Fibroblast of lung (primary cell): ENCODE results near the gene EBF3. TPM values are rescaled to one million over a fixed set of nuclear protein-coding genes. Genes with fewer than 3 reads are reported as not detected.

ENCODE experiments used
- DNase-seq, 2 donors: peaks; one replicate each; pipeline versions ENCODE4 v3.0.0 to v3.0.0-alpha.2; 2010; ENCODE audit warnings: low read depth in 2 of 2
- H2AFZ ChIP-seq: 2 replicates; pipeline ENCODE4 v1.5.1; 2012; ENCODE audit warnings: low read length, control low read depth, inconsistent platforms
- H3K27ac ChIP-seq: 2 replicates; pipeline ENCODE4 v1.5.1; 2011; ENCODE audit warnings: low read length, control low read depth; ENCODE audit not compliant: insufficient read depth
- H3K27me3 ChIP-seq: 2 replicates; pipeline ENCODE4 v1.5.1; 2011; ENCODE audit warnings: mild to moderate bottlenecking, low read length; ENCODE audit not compliant: control insufficient read depth, insufficient read depth
- H3K36me3 ChIP-seq: 2 replicates; pipeline ENCODE4 v1.5.1; 2011; ENCODE audit warnings: low read length; ENCODE audit not compliant: control insufficient read depth, insufficient read depth
- H3K4me1 ChIP-seq: 2 replicates; pipeline ENCODE4 v1.5.1; 2011; ENCODE audit warnings: low read length; ENCODE audit not compliant: control insufficient read depth, insufficient read depth; ENCODE audit errors: extremely low read depth
- H3K4me2 ChIP-seq: 2 replicates; pipeline ENCODE4 v1.5.1; 2011; ENCODE audit warnings: low read length, control low read depth; ENCODE audit not compliant: insufficient read depth; ENCODE audit errors: extremely low read depth
- H3K4me3 ChIP-seq, 4 experiments: fragments of 200-600 bp in 1 of 4; sonication (generic) in 1 of 4; replicated peaks in 1 of 4; 2 replicates each; pipeline ENCODE4 v1.5.1; 2011 to 2016; ENCODE audit warnings: low read length in 4 of 4, low read depth in 3 of 4, mild to moderate bottlenecking in 3 of 4, control low read depth in 2 of 4, inconsistent platforms in 1 of 4, mixed read lengths in 1 of 4; ENCODE audit not compliant: insufficient read depth in 1 of 4; ENCODE audit errors: control extremely low read depth in 1 of 4
- H3K79me2 ChIP-seq: 2 replicates; pipeline ENCODE4 v1.5.1; 2012; ENCODE audit warnings: mild to moderate bottlenecking, low read length, inconsistent platforms; ENCODE audit not compliant: control insufficient read depth, insufficient read depth
- H3K9ac ChIP-seq: 2 replicates; pipeline ENCODE4 v1.5.1; 2011; ENCODE audit warnings: mild to moderate bottlenecking, low read length, control low read depth; ENCODE audit not compliant: insufficient read depth
- H3K9me3 ChIP-seq: 2 replicates; pipeline ENCODE4 v1.5.1; 2012; ENCODE audit warnings: low read depth, low read length; ENCODE audit not compliant: control insufficient read depth, insufficient read depth
- H4K20me1 ChIP-seq: 2 replicates; pipeline ENCODE4 v1.5.1; 2011; ENCODE audit warnings: low read length; ENCODE audit not compliant: control insufficient read depth, insufficient read depth; ENCODE audit errors: extremely low read depth
- EZH2 ChIP-seq: IDR thresholded peaks from 2 replicates; pipeline ENCODE4 v1.5.1; 2012; ENCODE audit warnings: low read length, control low read depth, mild to moderate bottlenecking; ENCODE audit errors: missing control alignments
- polyA plus RNA-seq, 2 donors: library from polyadenylated mRNA; depleted of rRNA in 1 of 2; stranded (reverse) in 1 of 2; unstranded in 1 of 2; fragments of >200 nt; gene quantifications; 2 replicates each; pipeline ENCODE4 v1.2.1, GENCODE V29; 2011 to 2012; ENCODE audit warnings: missing spikeins in 1 of 2
- total RNA-seq: library from RNA; depleted of rRNA; stranded (reverse); fragments of >200 nt; gene quantifications from 2 replicates; pipeline ENCODE4 v1.2.1, GENCODE V29; 2014
- TF ChIP-seq, protein P1 (sequence below), 2 donors: IDR thresholded peaks in 1 of 2; conservative IDR thresholded peaks in 1 of 2; 1 replicate in 1 of 2; 2 replicates in 1 of 2; pipeline ENCODE4 v1.5.1; 2011 to 2012; ENCODE audit warnings: low read length in 2 of 2, control low read depth in 1 of 2, inconsistent platforms in 1 of 2, low read depth in 1 of 2, mild to moderate bottlenecking in 1 of 2

Gene EBF3
- total and polyA plus RNA-seq, 2 donors (not counting 1 experiment from before 2014, with no cell fraction given), result 0.12 to 0.17 TPM

DNA sequence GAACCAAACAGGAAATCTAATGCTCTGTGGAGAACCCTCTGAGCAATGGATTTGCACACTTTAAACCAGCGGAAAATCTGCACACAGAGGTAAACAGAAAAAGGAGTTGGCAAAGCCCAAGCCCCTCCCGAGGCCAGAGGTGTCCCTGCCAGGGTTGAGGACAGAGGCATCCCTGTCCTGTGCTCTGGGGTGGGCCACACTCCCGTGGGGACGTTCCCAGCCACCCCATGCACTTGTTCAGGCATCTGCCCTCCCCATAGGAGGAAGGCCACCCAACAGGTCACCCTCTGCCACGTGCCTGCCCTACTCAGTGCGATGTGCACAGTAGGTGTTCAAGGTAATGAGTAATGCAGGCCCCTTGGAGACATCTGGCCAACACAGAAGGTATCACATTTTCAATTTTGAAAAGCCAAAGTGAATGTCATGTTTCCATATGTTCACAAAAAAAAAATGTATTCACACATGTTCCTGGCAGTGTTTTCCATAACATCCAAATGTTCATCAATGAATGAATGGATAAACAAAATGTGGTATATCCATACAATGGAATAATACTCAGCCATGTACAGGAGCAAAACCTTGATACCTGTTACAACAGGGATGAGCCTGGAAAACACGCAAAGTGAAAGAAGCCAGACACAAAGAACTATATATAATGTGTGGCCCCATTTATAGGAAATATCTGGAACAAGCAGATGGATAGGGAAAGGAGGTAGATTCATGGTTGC is 108.1 kb downstream of the EBF3 start:
- no peaks in the 10 kb centered on the region for H3K36me3 ChIP-seq
- no peak overlapping the region for H2AFZ ChIP-seq
- H3K27ac ChIP-seq, result no peak overlapping the region
- DNase-seq, result no peak
- no peak overlapping the region for H3K4me3 ChIP-seq
- no peak overlapping the region for H3K9ac ChIP-seq
- no peak overlapping the region for H3K4me2 ChIP-seq
- H3K27me3 ChIP-seq, result no peaks in the 10 kb centered on the region
- H3K4me1 ChIP-seq, result no peaks in the 10 kb centered on the region
- TF ChIP-seq, protein P1, sequence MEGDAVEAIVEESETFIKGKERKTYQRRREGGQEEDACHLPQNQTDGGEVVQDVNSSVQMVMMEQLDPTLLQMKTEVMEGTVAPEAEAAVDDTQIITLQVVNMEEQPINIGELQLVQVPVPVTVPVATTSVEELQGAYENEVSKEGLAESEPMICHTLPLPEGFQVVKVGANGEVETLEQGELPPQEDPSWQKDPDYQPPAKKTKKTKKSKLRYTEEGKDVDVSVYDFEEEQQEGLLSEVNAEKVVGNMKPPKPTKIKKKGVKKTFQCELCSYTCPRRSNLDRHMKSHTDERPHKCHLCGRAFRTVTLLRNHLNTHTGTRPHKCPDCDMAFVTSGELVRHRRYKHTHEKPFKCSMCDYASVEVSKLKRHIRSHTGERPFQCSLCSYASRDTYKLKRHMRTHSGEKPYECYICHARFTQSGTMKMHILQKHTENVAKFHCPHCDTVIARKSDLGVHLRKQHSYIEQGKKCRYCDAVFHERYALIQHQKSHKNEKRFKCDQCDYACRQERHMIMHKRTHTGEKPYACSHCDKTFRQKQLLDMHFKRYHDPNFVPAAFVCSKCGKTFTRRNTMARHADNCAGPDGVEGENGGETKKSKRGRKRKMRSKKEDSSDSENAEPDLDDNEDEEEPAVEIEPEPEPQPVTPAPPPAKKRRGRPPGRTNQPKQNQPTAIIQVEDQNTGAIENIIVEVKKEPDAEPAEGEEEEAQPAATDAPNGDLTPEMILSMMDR (conservative IDR thresholded peaks at IDR 0.05 in 1 of 2, IDR thresholded peaks at IDR 0.05 in 1 of 2; ENCODE audit: low read depth in 1 of 2, low read length in 2 of 2), result no peak
- H3K9me3 ChIP-seq, result no peaks in the 10 kb centered on the region
- no peaks in the 10 kb centered on the region for H4K20me1 ChIP-seq
- no peaks in the 10 kb centered on the region for H3K79me2 ChIP-seq

DNA sequence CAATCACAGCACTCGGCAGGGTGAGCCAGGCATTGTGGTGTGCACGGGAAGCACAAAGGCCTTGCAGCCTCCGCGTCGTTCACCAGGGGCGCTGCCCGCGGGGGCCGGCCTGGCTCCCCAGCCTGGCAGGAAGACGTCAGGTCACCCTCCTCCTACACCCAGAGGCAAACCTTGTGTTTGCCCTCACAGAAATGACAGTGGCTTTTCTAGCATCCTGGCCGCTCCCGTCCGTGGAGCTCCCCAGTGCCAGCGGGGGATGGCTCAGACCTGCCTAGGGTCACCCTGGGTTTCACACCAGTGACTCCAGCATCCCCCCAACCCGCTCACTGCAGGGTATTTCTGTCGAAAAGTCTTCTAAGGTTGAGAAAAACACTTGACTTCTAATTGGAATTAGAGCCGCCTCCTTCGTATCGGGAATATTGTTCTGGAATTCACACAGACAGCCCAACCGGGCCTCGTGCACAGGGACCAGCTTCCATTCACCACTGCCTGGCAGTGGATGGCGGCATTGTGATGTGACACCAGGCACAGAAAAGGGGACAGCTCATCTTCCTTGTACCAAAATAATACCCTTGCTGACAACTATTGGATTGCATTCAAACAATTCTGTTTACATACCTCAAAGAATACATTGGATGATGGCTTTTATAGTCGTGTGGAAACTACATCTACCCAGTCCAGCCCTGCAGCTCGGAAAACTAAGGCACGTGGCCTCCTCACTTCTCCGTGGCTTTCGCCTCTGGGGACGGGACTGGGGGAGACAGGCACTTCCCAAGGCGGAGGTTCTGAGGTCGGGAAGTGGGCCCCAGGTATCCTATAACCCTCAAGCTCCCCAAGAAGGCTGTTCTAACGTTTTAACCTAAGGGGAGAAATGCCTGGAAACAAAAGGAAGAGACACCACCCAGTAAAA is 109.0 kb downstream of the EBF3 start:
- Histone ChIP-seq H3K9ac (no peak overlapping the region), H3K27me3 (no peaks in the 10 kb centered on the region), H3K4me2 (no peak overlapping the region), H2AFZ (no peak overlapping the region), H3K79me2 (no peaks in the 10 kb centered on the region), H3K4me3 (no peak overlapping the region), H3K4me1 (no peaks in the 10 kb centered on the region), H3K36me3 (no peaks in the 10 kb centered on the region), H3K27ac (no peak overlapping the region), H4K20me1 (no peaks in the 10 kb centered on the region), H3K9me3 (no peaks in the 10 kb centered on the region)
- no peak for TF ChIP-seq EZH2
- TF ChIP-seq, protein P1 (conservative IDR thresholded peaks at IDR 0.05 in 1 of 2, IDR thresholded peaks at IDR 0.05 in 1 of 2; ENCODE audit: low read depth in 1 of 2, low read length in 2 of 2), result no peak
- DNase-seq, result no peak

DNA sequence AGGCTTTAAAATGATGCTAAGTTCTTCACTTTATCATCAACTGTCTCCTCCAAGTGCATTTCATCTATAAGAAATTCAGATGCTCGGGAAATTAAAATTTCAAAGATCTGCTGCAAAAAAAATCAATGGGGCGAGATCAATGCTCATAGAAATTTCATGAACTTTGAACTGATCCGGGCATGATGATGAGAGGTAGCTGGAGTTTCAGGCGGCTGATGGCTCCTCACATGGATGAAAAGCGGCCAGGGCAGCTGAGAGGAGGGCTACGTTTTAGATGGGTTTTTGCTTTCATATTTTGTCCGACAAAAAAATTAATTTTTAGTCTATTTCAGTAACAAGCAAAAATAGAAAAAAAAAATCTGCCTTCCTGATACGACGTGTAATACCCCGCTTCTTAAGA is 109.9 kb downstream of the EBF3 start:
- Histone ChIP-seq H3K27me3 (no peaks in the 10 kb centered on the region), H3K4me1 (no peaks in the 10 kb centered on the region), H3K4me2 (no peak overlapping the region)

More for the DNA sequence above, 109.9 kb downstream of the EBF3 start:
- Histone ChIP-seq H3K79me2 (no peaks in the 10 kb centered on the region), H4K20me1 (no peaks in the 10 kb centered on the region), H3K36me3 (no peaks in the 10 kb centered on the region), H3K9me3 (no peaks in the 10 kb centered on the region), H3K4me3 (no peak overlapping the region), H3K27ac (no peak overlapping the region), H2AFZ (no peak overlapping the region), H3K9ac (no peak overlapping the region)
- TF ChIP-seq EZH2, result no peak
- TF ChIP-seq, protein P1 (conservative IDR thresholded peaks at IDR 0.05 in 1 of 2, IDR thresholded peaks at IDR 0.05 in 1 of 2; ENCODE audit: low read depth in 1 of 2, low read length in 2 of 2), result no peak
- DNase-seq, result no peak
